Mucosa of descending colon (tissue), 3 donors: Measurements from ENCODE around the gene ST6GALNAC3. TPM values are rescaled to one million over a fixed set of nuclear protein-coding genes. Genes with fewer than 3 reads are reported as not detected.

ENCODE experiments used
- ATAC-seq: fragments of 200-7000 bp; cut with Tn5 transposase; one replicate; pipeline ENCODE4 v1.9.1; 2020; ENCODE audit warnings: mild to moderate bottlenecking, moderate library complexity
- DNase-seq, 3 donors: peaks; one replicate each; pipeline ENCODE4 v3.0.0-alpha.2; 2020
- H3K36me3 ChIP-seq: fragments of 200-600 bp; one replicate; pipeline ENCODE4 v1.8.0; 2021; ENCODE audit warnings: low read depth, mild to moderate bottlenecking
- H3K4me1 ChIP-seq: fragments of 200-600 bp; one replicate; pipeline ENCODE4 v1.8.0; 2021; ENCODE audit warnings: low read depth, mild to moderate bottlenecking
- H3K4me3 ChIP-seq: fragments of 200-600 bp; one replicate; pipeline ENCODE4 v1.8.0; 2021; ENCODE audit warnings: mild to moderate bottlenecking
- H3K9me3 ChIP-seq: fragments of 200-600 bp; one replicate; pipeline ENCODE4 v1.8.0; 2021; ENCODE audit warnings: mild to moderate bottlenecking
- CTCF ChIP-seq: fragments of 200-600 bp; IDR thresholded peaks from one replicate; pipeline ENCODE4 v1.8.0; 2022; ENCODE audit warnings: antibody characterized with exemption, mild to moderate bottlenecking
- intact Hi-C, 2 donors: fragments of 100-400 bp; cut with DNase I in 1 of 2; cut with micrococcal nuclease in 1 of 2; formaldehyde crosslinking; loops; one replicate each; pipeline versions ENCODE4 v1.11.0 to v1.11.1; 2022; cut with DNase I, micrococcal nuclease
- total RNA-seq, 3 donors: library from RNA; stranded (reverse); fragmentation: NEBNext Ultra II Directional in 2 of 3; extraction: Animal tissue kit (Norgen Biotek cat#: 25700) in 2 of 3; gene quantifications; one replicate each; pipeline versions ENCODE4 v1.2.1 to v1.2.4, GENCODE V29; 2021 to 2023
- donor health status: DM: no; HTN: no; CAD: no; lungs with moderate emphysema.
- donor health status: DM: no; HTN: no; CAD: no.
- donor health status: DM: no; HTN: yes; CAD: no.

Gene ST6GALNAC3
- total RNA-seq, 3 donors from 2014 or later = 5.4 to 9.0 (median 6.7) TPM

- DNase-seq (no peak), ATAC-seq (no peak)
- Histone ChIP-seq H3K4me1 (no peaks in the 10 kb centered on the region), H3K4me3 (no peak overlapping the region), H3K36me3 (no peaks in the 10 kb centered on the region), H3K9me3 (no peaks in the 10 kb centered on the region)
- intact Hi-C loops = no loop called here
- TF ChIP-seq CTCF = no peak
Measured at GRCh38 chr1:76366726-76367125, 292.2 kb downstream of the ST6GALNAC3 start.

DNA sequence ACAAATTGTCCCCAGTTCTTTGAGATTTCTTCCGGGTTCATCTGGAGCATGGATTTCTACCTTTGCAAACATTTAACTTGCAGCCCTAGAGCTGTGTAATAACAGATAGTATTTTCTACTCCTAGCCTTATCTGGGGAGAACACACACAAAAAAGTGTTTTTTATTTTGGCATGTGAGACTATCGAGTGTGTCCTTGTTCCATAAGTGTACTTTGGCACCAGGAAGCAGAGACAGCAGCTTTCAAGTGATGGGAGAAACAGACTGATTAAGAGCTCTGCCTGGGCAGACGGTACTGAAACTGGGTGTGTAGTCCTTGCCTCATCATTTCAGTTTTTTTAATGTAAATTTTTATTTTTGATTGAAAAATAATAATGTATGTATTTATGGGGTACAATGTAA is 297.4 kb downstream of the ST6GALNAC3 start:
- no peak for DNase-seq
- TF ChIP-seq CTCF = no peak
- Histone ChIP-seq H3K4me3 (no peak overlapping the region), H3K4me1 (no peaks in the 10 kb centered on the region), H3K9me3 (no peaks in the 10 kb centered on the region), H3K36me3 (no peaks in the 10 kb centered on the region)
- no peak for ATAC-seq
- intact Hi-C loops = no loop called here

DNA sequence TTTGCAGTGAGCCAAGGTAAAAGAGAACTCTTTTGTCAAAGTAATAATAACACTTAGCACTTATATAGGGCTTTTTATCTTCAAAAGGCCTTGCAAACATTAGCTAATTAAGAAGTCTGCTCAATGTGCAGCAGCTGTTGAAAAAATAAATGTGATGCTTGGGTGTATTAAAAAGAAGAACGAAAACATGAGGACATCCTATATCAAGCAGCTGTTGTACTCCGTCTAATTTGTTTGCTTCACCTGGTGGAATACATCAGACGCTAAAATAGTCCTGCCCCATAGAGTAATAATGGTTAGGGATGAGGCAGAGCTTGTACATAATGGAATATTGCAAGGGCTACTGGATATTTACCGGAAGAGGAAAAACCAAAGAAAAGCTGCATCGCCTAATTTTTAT is 299.5 kb downstream of the ST6GALNAC3 start:
- no peak for ATAC-seq
- TF ChIP-seq CTCF = no peak
- H3K4me3 ChIP-seq = no peak overlapping the region
- no peak for DNase-seq
- no peaks in the 10 kb centered on the region for H3K9me3 ChIP-seq
- H3K4me1 ChIP-seq = no peaks in the 10 kb centered on the region
- intact Hi-C loops = no loop called here
- H3K36me3 ChIP-seq = no peaks in the 10 kb centered on the region

DNA sequence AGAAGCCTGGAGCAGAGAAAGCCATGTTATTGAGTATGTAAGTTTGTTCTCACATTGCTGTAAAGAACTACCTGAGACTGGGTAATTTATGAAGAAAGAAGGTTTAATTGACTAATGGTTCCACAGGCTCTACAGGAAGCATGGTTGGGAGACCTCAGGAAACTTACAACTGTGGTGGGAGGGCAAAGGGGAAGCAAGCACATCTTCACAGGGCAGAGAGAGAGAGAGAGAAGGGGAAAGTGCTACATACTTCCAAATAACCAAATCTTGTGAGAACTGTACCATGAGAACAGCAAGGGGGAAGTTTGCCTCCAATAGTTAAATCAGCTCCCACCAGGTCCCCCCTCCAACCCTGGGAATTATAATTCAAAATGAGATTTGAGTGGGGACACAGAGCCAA is 302.7 kb downstream of the ST6GALNAC3 start:
- H3K9me3 ChIP-seq = no peaks in the 10 kb centered on the region

DNA sequence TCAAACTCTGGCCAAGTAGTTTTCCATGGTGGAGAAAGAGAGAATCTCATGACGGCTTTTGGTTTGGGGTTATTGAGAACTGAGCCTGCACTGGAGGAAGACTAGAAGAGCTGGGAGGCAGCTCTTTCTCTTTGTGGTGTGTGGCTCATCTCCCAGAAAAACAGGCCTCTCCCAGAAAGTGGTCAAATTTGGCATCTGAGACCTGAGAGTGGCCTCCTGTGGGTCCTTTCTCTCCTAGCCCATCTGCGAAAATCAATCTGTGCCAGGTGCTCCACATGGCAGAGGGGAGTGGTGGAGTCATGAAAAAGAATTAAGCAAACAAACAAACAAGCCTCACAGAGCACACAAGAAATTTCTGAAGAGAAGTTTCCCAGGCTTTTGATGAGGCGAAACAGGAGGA is 305.0 kb downstream of the ST6GALNAC3 start:
- DNase-seq (no peak), ATAC-seq (no peak)
- Histone ChIP-seq H3K4me1 (no peaks in the 10 kb centered on the region), H3K9me3 (no peaks in the 10 kb centered on the region), H3K36me3 (no peaks in the 10 kb centered on the region), H3K4me3 (no peak overlapping the region)
- TF ChIP-seq CTCF = no peak
- intact Hi-C loops = no loop called here

More for the DNA sequence above, 302.7 kb downstream of the ST6GALNAC3 start:
- no peak for DNase-seq
- TF ChIP-seq CTCF = no peak
- intact Hi-C loops = no loop called here
- no peaks in the 10 kb centered on the region for H3K36me3 ChIP-seq
- H3K4me3 ChIP-seq = no peak overlapping the region
- no peaks in the 10 kb centered on the region for H3K4me1 ChIP-seq
- no peak for ATAC-seq

DNA sequence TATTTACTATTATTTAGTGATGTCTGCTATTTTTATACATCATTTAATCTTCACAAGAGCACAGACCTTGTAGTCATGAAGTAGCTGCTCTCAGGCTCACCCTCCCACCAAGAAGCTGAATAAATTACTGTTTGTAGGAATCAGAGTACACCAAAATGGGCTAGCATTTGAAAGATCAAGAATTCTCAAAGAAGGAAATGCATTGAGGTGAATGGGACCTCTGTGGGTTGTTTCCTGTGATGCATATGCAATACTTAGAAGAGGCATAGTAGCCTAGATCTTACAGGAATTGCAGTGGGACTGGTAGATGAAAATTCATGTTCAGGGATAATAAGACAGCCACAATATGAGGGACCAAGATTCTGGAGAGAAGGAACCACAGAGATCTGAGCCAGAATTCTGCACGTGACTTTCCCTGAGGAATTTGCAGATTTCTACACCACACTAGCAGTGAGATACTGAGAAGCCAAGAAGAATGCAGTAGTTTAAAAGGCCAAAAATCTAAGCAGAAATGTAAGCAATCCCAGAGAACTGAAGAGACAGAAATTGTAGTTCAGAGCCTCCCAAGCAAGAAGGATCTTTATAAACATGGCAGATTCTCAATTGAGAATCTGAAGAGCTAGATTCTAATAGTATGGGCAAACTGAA is 307.0 kb downstream of the ST6GALNAC3 start:
- ATAC-seq = no peak
- DNase-seq = no peak
- Histone ChIP-seq H3K4me3 (no peak overlapping the region), H3K9me3 (no peaks in the 10 kb centered on the region), H3K4me1 (no peaks in the 10 kb centered on the region), H3K36me3 (no peaks in the 10 kb centered on the region)
- intact Hi-C loops = no loop called here
- TF ChIP-seq CTCF = no peak
